ENCODE data around the gene GDPD2. TPM values are rescaled to one million over a fixed set of nuclear protein-coding genes. Genes with fewer than 3 reads are reported as not detected.

The GDPD2 gene
- total RNA-seq, 3 donors from 2014 or later (not counting 1 experiment from before 2014, with no cell fraction given), result not detected

DNA sequence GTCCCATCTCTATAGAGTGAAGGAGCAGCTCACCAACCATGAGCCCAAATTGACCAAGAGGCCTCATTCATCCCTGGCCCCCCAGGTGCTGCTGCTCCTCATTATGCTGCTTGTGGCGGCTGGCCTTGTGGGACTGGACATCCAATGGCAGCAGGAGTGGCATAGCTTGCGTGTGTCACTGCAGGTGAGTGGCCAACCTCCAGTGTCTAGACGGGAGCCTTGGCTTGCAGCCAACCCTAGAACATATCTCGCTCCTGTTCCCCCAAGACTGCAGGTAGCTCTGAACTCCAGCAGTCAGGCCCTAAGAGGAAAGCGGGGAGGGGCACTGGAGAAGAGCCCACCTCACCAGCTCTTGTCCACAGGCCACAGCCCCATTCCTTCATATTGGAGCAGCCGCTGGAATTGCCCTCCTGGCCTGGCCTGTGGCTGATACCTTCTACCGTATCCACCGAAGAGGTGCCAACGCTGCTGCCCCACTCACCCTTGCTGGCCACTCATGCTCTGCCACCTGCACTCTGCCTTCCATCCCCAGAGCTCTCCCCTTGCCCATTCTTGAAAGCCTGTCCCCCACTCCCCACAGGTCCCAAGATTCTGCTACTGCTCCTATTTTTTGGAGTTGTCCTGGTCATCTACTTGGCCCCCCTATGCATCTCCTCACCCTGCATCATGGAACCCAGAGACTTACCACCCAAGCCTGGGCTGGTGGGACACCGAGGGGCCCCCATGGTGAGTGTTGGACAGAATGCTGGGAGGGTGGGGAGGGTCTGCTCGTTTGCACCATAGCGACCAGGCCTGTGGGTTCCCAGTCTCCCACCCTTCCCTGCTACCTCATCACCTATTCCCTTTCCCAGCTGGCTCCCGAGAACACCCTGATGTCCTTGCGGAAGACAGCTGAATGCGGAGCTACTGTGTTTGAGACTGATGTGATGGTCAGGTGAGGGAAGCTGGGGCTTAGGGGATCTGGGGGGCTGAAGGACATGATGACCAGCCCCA lies 3.5 kb downstream of the GDPD2 start:
- Mint-ChIP-seq H3K9me3 (no peaks in the 10 kb centered on the region), H3K4me1 (no peaks in the 10 kb centered on the region), H3K27me3 (ENCODE audit: low read depth in 2 of 2) (no peaks in the 10 kb centered on the region), H3K36me3 (no peaks in the 10 kb centered on the region), H3K4me3 (no peak overlapping the region), H3K27ac (no peak overlapping the region)
- H3K27ac ChIP-seq (ENCODE audit: low read length), result no peak overlapping the region
- intact Hi-C loops (cut with micrococcal nuclease), result no loop called here
- TF ChIP-seq, protein P1, sequence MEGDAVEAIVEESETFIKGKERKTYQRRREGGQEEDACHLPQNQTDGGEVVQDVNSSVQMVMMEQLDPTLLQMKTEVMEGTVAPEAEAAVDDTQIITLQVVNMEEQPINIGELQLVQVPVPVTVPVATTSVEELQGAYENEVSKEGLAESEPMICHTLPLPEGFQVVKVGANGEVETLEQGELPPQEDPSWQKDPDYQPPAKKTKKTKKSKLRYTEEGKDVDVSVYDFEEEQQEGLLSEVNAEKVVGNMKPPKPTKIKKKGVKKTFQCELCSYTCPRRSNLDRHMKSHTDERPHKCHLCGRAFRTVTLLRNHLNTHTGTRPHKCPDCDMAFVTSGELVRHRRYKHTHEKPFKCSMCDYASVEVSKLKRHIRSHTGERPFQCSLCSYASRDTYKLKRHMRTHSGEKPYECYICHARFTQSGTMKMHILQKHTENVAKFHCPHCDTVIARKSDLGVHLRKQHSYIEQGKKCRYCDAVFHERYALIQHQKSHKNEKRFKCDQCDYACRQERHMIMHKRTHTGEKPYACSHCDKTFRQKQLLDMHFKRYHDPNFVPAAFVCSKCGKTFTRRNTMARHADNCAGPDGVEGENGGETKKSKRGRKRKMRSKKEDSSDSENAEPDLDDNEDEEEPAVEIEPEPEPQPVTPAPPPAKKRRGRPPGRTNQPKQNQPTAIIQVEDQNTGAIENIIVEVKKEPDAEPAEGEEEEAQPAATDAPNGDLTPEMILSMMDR (IDR thresholded peaks at IDR 0.05), result no peak
- no peaks in the 10 kb centered on the region for H3K36me3 ChIP-seq (ENCODE audit: control insufficient read depth, insufficient read depth, low read length)
- ATAC-seq (no peak), DNase-seq (no peak)
- WGBS (ENCODE audit: insufficient coverage), result 99% methylated on average over 11 of the region's 15 CpGs
- H3K9me3 ChIP-seq (ENCODE audit: control insufficient read depth, insufficient read depth, low read length), result no peaks in the 10 kb centered on the region
- H3K4me1 ChIP-seq (ENCODE audit: control insufficient read depth, insufficient read depth, low read length), result no peaks in the 10 kb centered on the region
- no peaks in the 10 kb centered on the region for H3K27me3 ChIP-seq (ENCODE audit: control insufficient read depth, insufficient read depth, low read length)
- H3K4me3 ChIP-seq (ENCODE audit: low read length), result no peak overlapping the region

DNA sequence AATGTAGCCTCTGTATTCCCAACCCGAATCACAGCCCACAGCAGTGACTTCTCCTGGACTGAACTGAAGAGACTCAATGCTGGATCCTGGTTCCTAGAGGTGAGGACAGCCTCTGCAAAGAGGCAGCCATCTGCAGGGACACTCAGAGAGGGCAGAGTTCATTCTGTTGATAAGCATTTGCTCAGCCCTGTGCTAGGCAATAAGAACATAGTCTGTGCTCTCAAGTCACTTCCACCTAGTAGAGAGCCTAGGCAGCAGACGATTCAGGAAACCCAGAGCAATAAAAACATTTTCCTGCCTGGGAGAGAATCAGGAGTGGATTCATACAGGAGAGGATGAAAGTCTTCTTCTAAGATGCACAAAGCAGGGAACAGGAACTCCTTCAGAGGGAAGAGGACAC lies 4.3 kb downstream of the GDPD2 start:
- no peak for ATAC-seq
- Mint-ChIP-seq H3K27me3 (ENCODE audit: low read depth in 2 of 2) (no peaks in the 10 kb centered on the region), H3K27ac (no peak overlapping the region), H3K4me1 (no peaks in the 10 kb centered on the region), H3K9me3 (no peaks in the 10 kb centered on the region), H3K36me3 (no peaks in the 10 kb centered on the region), H3K4me3 (no peak overlapping the region)
- no peak for DNase-seq
- TF ChIP-seq, protein P1 (IDR thresholded peaks at IDR 0.05), result no peak
- H3K9me3 ChIP-seq (ENCODE audit: control insufficient read depth, insufficient read depth, low read length), result no peaks in the 10 kb centered on the region
- H3K4me1 ChIP-seq (ENCODE audit: control insufficient read depth, insufficient read depth, low read length), result no peaks in the 10 kb centered on the region
- intact Hi-C loops (cut with micrococcal nuclease), result no loop called here
- no peak overlapping the region for H3K27ac ChIP-seq (ENCODE audit: low read length)
- WGBS (ENCODE audit: insufficient coverage), result 66% methylated on average over 2 of the region's 2 CpGs
- H3K36me3 ChIP-seq (ENCODE audit: control insufficient read depth, insufficient read depth, low read length), result no peaks in the 10 kb centered on the region
- H3K27me3 ChIP-seq (ENCODE audit: control insufficient read depth, insufficient read depth, low read length), result no peaks in the 10 kb centered on the region
- no peak overlapping the region for H3K4me3 ChIP-seq (ENCODE audit: low read length)

DNA sequence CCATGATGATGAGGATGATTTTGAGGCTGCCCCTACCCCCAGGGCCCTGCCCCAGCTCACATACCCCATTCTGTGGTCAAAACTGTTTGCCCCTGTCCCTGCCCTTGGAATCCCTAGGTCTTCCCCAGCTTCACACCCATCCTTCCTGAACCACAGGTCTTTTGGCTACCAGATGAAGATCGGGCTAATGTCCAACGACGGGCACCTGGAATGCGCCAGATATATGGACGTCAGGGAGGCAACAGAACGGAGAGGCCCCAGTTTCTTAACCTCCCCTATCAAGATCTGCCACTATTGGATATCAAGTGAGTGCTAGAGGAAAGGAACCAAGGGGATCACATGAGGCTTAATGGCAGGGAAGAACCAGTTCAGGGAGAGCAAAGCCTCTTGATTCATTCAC lies 6.6 kb downstream of the GDPD2 start:
- Mint-ChIP-seq H3K36me3 (no peaks in the 10 kb centered on the region), H3K4me1 (peaks cover 2 to 11% of the 10 kb centered on the region in 2 donors), H3K27me3 (ENCODE audit: low read depth in 2 of 2) (no peaks in the 10 kb centered on the region), H3K27ac (no peak overlapping the region), H3K9me3 (no peaks in the 10 kb centered on the region), H3K4me3 (no peak overlapping the region)
- DNase-seq, result no peak
- no peak for ATAC-seq
- intact Hi-C loops (cut with micrococcal nuclease), result loop anchor here (5.0 kb wide), 1 partner anchor 297 kb away; the partner anchor contains the start of gene IGBP1
- H3K9me3 ChIP-seq (ENCODE audit: control insufficient read depth, insufficient read depth, low read length), result no peaks in the 10 kb centered on the region
- H3K36me3 ChIP-seq (ENCODE audit: control insufficient read depth, insufficient read depth, low read length), result no peaks in the 10 kb centered on the region
- WGBS (ENCODE audit: insufficient coverage), result 100% methylated on average over 5 of the region's 6 CpGs
- H3K27me3 ChIP-seq (ENCODE audit: control insufficient read depth, insufficient read depth, low read length), result no peaks in the 10 kb centered on the region
- TF ChIP-seq, protein P1 (IDR thresholded peaks at IDR 0.05), result no peak
- peaks cover 14% of the 10 kb centered on the region for H3K4me1 ChIP-seq (ENCODE audit: control insufficient read depth, insufficient read depth, low read length)
- no peak overlapping the region for H3K27ac ChIP-seq (ENCODE audit: low read length)
- H3K4me3 ChIP-seq (ENCODE audit: low read length), result no peak overlapping the region
